ENCODE data around the gene TNFRSF11A. TPM values are rescaled to one million over a fixed set of nuclear protein-coding genes. Genes with fewer than 3 reads are reported as not detected.
A peak's percentile ranks its signal among the peaks of the same experiment; 100 is the strongest.

Gene TNFRSF11A
- total RNA-seq, 3 donors from 2014 or later = 23.3 to 87.3 (median 59.3) TPM

- Histone ChIP-seq H3K36me3 (ENCODE audit: low read depth) (no peaks in the 10 kb centered on the region), H3K9me3 (no peaks in the 10 kb centered on the region), H3K4me1 (ENCODE audit: low read depth) (peaks cover 14% of the 10 kb centered on the region), H3K4me3 (no peak overlapping the region)
- DNase-seq (no peak), ATAC-seq (no peak)
- intact Hi-C loops (cut with DNase I, micrococcal nuclease) = no loop called here
- no peak for TF ChIP-seq CTCF (IDR thresholded peaks at IDR 0.05)
Measured at GRCh38 chr18:62336618-62337017, 11.5 kb downstream of the TNFRSF11A start.

DNA sequence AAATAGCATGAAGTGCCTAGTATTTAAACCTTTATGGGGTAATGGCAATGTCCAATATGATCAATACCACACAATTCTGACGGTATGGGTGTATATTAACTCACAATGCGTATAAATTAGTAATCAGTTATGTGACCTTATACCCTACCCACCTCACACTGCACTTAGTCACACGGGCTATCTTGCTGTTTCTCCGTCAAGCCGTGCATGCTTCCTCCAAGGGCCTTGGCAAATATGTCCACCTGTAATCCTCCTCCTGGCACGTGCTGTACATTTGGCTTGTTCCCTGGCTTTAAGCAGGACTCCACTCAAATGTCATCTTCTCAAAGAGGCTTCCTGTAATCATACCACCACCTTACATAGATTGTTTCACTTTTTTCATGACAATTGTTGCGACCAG is 12.2 kb downstream of the TNFRSF11A start:
- TF ChIP-seq CTCF (IDR thresholded peaks at IDR 0.05) = no peak
- intact Hi-C loops (cut with DNase I, micrococcal nuclease) = no loop called here
- DNase-seq (no peak), ATAC-seq (no peak)
- Histone ChIP-seq H3K4me1 (ENCODE audit: low read depth) (peaks cover 14% of the 10 kb centered on the region), H3K4me3 (no peak overlapping the region), H3K9me3 (no peaks in the 10 kb centered on the region), H3K36me3 (ENCODE audit: low read depth) (no peaks in the 10 kb centered on the region)

- H3K36me3 ChIP-seq (ENCODE audit: low read depth) = no peaks in the 10 kb centered on the region
- no peak overlapping the region for H3K4me3 ChIP-seq
- H3K9me3 ChIP-seq = no peaks in the 10 kb centered on the region
- intact Hi-C loops (cut with DNase I, micrococcal nuclease) = no loop called here
- ATAC-seq (no peak), DNase-seq (no peak)
- H3K4me1 ChIP-seq (ENCODE audit: low read depth) = peaks cover 14% of the 10 kb centered on the region
- TF ChIP-seq CTCF (IDR thresholded peaks at IDR 0.05) = no peak
Measured at GRCh38 chr18:62338446-62339105, 13.5 kb downstream of the TNFRSF11A start.

DNA sequence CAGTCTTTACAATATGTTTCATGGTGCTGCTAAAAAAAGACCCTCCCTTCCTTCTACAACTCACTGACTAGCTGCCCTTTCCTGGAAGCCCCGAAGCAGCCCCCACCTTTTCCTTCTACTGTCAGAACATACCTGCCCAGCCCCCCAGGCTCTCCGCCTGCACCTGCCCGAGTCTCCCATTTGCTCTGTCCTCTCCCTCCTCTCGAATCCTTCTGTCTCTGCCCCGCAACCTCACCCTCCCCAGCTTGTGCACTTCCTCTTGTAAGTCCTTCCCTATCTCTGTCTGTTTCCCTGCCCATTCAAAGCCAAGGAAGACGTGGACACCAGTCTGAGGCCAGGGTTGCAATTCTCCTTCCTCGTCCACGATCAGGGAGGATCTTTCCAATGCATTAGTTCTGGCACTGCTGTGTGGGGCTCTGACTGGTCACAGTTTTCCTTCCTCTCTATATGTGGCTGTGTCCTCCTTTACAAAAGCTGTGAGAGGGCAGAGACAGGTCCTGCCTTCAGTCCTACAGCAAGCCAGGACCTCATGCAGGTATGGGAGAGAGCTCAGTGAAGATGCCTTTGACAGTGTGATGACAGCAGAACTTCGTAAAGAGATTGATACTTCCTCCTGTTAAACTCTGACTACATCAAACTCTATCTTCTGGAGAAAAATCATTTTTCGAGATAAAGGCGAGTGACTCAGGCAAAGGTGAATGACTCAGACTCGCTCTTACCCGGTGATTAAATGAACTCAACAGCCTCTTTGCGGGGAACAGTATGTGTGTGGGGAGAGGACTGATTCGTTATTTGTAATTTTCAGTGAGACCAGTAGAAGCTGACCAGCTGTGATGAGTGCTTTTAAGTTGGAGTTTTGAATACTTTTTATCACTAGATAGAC is 14.2 kb downstream of the TNFRSF11A start:
- intact Hi-C loops (cut with DNase I, micrococcal nuclease) = no loop called here
- Histone ChIP-seq H3K4me1 (ENCODE audit: low read depth) (peaks cover 14% of the 10 kb centered on the region), H3K4me3 (no peak overlapping the region), H3K36me3 (ENCODE audit: low read depth) (no peaks in the 10 kb centered on the region), H3K9me3 (no peaks in the 10 kb centered on the region)
- TF ChIP-seq CTCF (IDR thresholded peaks at IDR 0.05) = no peak
- ATAC-seq = peak; percentile 86
- no peak for DNase-seq

GRCh38 chr18:62340996-62341395 is 15.9 kb downstream of the TNFRSF11A start:
- no peaks in the 10 kb centered on the region for H3K9me3 ChIP-seq
- intact Hi-C loops (cut with DNase I, micrococcal nuclease) = no loop called here
- DNase-seq (no peak), ATAC-seq (no peak)
- peaks cover 20% of the 10 kb centered on the region for H3K4me1 ChIP-seq (ENCODE audit: low read depth)
- H3K4me3 ChIP-seq = no peak overlapping the region
- TF ChIP-seq CTCF (IDR thresholded peaks at IDR 0.05) = no peak
- H3K36me3 ChIP-seq (ENCODE audit: low read depth) = no peaks in the 10 kb centered on the region

Measured in mucosa of descending colon (tissue), 3 donors.